Activated CD4-positive, alpha-beta T cell treated with anti-CD3 and anti-CD28 coated beads, Interleukin-2, amount 50 U/mL, for 24 hours (primary cell): ENCODE data around the gene ADRB2.

ENCODE experiments used
- DNase-seq, 2 donors: peaks; one replicate each; pipeline ENCODE4 v3.0.0-alpha.2; 2020; ENCODE audit warnings: low read depth in 1 of 2, low spot score in 1 of 2

ADRB2 gene

DNA sequence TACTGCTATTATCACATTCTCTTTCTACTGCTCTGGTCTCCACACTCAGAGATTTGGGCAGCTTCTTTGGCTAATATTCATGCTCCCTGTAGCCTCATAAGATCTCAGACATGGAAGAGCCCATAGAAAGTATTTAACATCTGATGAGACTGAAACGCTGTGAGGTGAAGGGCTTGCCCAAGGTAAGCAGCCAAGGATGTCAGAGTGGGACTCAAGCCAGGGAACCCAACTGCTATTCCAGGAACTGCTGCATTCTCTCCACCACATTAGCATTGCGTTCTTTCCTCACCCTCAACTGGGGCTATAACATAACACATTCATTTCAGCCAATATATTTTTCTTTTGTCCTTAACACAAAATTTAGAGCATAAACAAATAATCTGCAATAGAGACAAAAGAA is 3.8 kb downstream of the ADRB2 start:
- DNase-seq = no peak

DNA sequence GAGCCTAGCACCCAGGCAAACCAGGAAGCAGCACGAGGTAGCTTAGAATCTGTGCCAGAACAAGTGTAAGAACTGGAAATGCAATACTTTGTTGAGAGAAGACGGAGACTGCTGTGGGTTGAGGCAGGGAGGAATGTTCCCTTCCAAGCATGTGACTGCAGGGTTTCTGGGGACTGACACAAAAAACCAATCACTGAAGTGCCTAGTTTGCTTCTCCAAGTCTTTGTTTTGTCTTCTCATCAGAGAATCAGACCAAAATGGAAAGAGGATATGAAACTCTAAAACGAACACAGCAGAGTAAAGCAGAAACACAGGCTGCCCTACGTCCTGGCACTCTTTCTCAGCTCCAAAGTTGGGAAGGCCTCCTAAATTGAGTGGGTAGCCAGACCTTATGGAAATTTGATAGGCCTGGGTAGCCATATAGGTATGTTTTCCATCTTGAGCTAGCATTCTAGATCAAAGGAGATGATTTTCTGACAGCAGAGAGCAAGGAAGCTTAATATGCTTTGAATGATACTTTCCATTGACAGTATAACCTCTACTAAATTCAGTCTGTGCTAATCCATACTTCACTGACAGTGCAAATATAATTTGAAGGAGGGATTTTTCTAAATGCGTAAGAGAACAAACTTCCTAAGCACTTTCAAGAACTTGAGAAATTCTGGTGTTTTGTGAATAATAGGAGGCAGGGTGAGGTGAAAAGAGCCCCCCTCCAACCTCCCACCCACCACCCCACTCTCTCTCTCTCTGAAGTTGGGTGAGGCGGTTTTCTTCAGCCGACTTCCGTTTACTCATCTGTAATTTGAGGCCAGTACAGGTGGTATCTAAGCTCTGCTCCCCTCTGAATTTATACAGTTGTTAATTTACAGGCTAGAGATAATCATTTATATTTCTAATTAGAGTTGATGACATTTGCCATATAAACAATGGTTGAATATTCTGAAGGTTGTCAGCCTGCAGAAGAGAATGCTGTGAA is 5.5 kb downstream of the ADRB2 start:
- no peak for DNase-seq

DNA sequence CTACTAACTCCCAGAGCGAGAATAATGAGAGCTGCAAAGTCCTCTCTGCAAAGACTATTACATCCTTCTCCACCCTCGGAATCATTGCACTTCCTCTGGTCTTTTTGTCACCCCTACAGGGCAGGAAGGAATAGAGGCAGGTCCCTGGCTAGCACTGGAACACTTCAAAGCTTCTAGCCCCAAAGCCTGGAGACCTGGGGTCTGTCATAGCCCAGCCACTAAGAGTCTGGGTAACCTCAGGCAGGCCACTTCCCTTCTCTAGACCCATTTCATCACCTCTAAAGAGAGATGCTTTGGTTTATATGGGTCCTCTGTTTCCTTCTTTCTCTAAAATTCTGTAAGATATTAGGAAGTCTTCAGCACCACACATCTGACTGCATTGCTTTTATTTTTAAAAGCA is 6.7 kb downstream of the ADRB2 start:
- DNase-seq = no peak

DNA sequence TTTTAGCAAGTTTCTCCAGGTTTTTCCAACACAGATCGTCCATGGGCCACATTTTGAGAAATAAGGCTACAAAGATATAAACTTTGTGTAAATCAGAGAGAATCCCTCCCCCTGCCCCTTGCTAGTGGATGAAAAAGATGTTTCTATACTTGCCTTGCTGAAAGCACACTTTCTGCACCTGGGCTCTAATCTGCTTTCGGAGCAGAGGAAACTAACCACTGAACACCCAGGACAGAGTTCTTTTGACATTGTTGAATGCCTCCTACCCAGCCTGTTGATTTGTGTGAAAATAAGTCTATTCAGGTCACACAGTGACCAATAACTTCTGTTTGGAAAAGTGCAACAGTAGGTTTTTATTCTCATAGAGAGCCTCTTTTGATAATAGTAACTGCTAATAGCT is 7.5 kb downstream of the ADRB2 start:
- DNase-seq = no peak

DNA sequence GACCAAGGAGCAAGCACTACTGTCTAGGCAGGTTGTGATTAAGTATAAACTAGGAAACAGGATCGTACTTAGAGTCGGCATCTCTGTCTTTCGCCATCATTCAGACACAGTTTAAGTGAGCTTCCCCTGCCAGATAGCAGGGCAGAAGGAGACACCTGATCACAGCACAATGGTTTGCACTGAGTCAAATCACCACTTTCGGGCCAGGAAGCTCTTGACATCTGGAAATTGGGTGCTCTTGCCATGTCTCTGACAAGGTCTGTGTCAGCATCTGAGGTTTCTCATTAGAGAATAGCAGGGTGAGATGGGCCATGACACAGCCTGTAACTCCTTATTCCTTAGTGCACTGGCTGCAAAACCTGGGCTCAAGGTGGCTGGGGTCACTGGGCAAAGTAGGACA is 8.3 kb downstream of the ADRB2 start:
- no peak for DNase-seq

DNA sequence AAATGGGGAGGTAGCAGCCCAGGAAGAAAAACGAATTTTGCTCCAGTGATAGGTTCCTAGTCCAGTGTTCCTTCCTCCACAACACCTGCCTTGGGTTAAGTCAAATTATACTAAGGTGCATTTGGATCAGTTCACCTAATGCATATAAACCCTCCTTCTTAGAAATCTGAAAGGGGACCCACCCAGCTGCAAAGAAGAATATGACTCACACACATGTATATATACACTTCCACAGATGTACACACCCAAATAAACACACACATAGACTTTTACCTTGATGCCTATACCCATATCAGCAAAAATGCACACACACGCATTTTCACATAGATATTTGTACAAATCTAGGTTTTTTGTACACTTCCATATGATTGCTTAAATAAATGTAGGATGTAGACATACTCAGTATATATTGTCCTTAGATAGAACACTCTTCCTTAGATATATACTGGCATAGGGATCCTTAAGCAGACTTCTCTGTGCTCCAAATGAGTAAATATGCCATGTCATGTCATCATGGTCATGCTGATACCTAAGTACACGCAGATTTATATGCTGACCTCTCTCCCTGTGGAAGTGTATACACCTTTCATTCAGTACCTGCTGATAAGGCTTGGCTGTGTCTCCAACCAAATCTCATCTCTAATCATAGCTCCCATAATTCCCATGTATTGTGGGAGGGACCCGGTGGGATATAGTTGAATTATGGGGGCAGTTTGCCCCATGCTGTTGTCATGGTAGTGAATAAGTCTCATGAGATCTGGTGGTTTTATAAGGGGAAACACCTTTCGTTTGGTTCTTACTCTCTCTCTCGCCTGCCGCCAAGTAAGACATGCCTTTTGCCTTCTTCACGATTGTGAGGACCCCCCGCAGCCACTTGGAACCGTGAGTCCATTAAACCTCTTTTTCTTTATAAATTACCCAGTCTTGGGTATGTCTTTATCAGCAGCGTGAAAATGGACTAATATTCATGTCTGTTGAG is 10.2 kb downstream of the ADRB2 start:
- no peak for DNase-seq

DNA sequence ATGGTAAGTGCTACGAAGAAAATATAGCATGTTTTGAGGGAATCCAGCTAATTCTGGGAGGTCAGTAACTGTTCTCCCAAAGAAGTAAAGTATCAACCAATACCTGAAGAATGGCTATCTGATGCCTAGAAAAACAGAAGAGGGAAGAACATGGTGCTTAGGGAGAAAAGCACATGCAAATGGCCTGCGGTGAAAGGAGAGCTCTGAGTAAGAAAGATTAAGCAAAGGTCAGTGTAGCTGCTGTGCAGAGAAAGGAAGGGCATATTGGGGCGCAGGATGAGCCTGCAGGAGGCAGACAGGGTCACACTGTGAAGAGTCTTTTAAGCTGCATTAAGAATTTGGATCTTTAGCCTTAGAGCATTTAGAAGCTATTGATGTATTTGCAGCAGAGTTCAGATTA is 11.0 kb downstream of the ADRB2 start:
- no peak for DNase-seq

DNA sequence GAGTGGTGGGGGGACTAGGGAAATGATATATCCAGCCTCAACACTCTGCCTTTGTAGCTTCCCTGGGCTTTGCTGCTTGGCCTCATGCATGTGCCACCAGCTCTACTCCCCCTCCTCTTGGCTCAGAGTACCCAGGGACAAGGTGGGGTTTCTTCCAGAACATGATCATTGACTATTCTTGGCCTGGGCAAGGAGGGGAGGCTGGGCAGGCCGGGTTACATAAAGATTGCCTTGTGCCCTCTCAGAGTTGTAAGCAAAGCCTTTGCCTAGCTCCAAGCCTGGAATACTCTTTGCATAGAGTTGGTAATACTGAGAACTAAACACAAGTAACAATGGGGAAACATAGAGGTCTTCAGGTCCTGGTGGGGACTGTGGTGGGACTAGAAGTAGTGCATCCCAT is 11.9 kb downstream of the ADRB2 start:
- no peak for DNase-seq

DNA sequence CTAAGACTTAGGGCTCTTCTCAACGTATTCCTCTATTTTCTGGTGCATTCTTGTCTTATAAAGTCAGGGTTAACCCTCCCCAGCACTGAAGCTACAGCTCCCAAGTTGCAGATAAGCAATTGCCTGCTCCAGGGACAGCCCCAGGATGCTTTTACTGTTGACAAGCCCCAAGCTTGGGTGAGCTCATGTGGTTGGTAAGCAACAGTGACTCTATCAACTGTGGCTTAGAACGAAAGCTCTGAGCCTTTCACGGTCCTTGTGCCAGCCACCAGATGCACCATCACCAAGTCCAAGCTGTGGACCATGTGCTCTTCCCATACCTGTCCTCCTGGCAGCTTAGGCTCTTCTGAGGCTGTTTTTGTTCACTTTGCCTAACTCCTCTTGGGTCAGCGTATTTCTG is 13.5 kb downstream of the ADRB2 start:
- no peak for DNase-seq

DNA sequence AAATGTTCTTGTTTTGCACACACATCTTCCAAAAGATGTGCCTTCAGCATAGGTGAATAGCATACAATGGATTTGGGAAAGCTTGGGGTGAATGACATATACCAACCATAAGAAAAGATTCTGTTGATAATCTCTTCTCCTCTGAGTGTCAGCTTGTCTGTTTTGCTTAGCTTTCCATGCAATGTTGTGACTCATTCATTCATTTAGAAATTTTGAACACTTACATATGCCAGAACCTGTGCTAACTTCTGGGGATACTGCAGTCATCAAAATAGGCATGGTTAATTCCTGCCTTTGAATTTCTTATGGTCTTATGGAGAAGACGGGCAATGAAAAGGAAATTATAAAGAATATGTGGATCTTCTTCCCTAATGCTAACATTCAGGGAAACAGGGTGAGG is 14.1 kb downstream of the ADRB2 start:
- DNase-seq = no peak

DNA sequence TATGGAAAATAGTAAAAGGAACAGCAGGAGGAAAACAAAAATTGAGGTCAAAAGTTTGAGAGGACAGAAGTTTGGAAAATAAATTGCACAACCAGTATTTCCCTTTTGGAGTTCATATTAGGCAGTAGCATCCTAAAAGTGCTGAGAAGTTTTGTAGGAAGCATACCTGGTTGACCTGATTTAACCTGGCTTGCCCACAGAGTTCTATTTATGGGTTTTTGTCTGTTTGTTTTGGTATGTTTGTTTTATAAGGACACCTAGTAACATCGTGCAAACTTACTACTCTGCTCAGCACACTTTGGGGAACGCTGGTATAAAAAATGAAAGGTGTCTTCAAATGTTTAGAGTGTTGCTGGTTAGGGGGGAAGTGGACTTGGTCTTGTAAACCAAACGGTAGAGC is 15.1 kb downstream of the ADRB2 start:
- DNase-seq = no peak

DNA sequence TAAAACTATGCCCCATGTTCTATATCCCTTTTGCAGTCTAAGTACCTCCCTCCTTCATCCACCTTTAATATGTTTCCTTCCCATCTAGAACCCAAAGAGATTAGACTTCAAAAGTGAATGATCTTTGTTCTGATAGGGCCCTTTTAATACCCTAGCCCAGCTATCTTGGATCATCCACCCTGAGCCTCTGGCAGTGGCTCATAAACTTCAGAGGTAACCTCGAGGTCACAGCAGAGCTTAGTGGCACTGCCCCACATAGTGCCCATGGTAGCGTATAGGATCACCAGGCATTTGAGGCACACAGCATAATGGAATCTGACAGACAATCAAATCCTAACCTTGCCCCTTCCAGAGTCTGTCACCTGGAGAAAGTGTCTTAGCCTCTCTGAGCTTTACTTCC is 15.8 kb downstream of the ADRB2 start:
- no peak for DNase-seq

DNA sequence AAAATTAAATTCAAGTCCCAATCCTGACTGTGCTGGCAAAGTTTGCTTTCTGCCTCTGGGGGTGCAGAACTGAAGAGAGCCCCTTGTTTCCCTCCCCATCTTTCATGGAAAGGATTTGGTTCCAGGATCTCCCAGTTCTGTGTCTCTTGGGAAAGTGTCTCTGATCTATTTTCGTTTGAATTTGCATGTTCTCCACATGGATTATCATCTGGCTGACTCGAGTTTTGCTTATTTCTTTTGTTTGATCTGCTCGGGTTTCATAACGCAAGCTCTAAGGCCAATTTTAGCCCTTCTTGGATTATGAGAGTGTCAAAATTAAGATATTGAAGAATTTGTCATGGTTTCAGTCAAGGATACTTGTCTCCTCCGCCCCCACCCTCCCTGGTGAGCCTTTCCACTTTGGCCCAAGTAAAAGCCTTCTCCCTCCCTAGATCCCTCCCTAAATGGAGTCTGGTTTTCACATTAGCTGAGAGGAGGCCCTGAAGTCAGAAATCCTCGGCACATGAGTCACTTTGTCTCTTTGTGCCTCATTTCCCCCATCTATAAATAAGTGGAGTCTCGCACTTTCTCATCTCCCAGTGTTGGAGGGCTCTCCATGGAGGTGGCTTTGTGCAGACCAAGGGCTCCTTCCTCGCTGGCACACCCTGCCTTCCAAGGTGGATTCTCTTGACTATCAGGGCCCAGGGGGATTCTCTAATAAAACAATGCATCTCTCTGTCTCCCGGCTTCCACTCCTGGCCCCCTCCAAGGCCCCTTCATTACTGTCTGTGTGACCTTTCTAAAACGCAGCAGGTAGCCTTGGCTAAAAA is 17.3 kb downstream of the ADRB2 start:
- no peak for DNase-seq

DNA sequence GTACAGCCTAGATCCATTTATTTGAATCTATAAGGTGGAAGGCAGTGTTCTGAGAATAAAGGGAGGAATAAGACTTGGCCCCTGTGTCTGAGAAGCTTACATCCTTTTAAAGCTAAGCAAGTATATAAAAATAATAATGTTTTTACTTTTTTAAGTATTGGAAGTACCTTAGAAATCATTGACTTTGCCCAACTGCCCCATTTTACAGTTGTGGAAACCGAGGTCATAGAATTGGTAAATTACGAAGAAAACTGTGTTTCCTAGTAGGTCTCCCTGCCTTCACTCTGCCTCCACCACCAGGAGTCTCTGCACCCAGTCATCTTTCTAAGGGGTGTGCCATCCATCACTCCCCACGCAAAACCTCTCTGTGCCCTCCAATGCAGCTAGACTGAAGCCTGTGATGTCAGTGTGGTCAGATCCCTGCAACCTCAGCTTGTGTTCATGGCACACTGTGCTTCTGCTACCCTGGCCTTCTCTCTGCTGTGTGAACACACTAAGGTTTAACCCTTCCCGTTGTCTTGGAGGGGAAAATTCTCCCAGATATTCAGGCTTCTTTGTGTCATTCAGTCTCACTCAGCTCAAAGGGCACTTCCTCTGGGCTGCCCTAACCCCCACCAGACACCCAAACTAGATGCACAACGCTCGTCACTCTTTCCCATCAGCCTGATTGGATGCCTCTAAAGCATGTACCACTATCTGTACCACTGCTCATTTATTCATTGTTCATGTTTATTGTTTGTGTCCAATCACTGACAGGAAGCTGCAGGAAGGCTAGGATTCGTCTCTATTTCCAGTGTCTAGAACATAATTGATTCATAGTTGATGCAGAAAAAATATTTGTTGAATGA is 18.2 kb downstream of the ADRB2 start:
- no peak for DNase-seq

DNA sequence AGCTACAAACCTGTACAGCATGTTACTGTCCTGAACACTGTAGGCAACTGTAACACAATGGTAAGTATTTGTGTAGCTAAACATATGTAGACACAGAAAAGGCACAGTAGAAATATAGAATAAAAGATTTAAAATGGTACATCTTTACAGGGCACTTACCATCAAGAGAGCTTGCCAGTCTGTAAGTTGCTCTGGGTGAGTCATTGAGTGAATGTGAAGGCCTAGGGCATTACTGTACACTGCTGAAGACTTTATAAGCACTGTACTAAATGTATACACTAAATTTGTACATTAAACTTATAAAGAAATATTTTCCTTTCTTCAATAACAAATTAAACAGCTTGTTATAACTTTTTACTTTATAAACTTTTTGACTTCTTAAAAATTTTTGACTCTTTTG is 20.5 kb downstream of the ADRB2 start:
- no peak for DNase-seq

DNA sequence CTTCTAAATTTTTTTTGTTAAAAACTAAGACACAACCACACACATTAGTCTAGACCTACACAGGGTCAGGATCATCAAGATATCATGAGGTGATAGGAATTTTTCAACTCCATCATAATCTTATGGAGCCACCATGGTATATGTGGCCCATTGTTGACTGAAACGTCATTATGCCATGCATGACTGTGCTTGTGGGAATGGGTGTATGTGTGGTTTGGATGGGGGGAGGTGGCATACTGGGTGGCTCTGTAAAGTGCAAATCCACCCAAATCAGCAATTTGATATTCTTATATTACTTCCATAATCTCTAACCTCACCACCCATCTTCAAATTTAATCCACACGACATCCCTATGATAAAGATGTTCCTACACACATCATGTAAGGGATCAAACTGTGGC is 21.0 kb downstream of the ADRB2 start:
- DNase-seq = no peak

DNA sequence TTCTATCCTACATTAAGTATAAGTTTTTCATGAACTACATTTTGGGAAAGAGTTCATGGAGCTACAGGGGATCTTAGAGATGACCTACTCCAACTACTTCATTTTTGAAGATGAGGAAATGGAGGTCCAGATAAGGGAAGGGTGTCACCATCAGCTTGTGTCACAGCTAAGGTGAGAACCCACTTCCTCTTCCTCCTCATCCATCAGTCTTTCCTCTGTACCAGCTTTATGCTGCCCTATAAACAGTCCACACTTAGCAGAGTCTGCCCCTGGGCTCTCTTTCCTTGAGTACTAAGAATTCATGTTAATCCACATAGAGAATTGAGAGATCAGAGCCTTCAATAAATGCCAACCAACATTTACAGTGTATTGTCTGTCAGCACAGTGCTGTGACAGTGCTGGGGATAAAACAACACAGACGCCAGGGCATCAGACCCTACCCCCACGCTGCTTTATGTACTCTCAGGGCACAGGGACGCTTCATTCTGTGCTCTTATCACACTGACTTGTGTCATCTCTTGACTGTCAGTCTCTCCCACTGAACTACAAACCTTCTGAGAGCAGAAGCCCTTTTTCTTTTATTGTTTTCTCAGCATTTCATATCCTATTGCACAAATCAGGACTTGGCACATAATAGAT is 22.1 kb downstream of the ADRB2 start:
- no peak for DNase-seq

DNA sequence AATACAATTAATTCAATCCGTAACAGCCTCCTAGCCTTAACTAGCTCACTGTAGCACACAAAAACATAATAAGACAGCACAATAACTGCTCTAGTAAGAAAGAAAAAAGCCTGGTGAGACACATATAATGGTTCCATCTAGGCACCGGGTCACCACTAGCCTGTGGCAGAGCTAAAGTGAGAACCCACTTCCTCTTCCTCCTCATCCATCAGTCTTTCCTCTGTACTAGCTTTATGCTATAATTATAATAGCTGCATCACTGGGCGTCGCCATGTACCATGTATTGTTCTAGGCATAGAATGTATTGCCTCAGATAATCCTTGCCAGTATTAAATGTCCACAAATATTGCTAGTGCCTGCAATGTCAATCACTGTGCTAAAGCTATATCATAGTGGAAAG is 23.1 kb downstream of the ADRB2 start:
- DNase-seq = no peak

DNA sequence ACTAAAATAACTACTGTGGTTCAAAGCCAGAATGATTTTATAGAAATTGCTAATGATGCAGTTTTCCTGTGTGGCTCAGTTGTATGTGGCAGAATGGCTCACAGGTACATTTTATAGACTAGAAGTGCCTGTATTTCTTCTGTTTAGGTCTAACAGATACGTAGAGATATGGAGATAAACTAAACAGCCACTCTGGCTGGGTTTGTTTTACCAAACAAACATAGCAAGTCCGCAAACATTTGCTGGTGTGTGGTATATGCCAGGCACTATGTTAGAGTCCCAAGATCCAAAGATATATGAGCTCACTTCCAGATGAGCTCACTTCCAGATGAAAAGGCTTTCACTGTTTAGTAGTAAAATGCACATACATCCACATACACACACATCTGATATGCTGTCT is 24.4 kb downstream of the ADRB2 start:
- DNase-seq = no peak

DNA sequence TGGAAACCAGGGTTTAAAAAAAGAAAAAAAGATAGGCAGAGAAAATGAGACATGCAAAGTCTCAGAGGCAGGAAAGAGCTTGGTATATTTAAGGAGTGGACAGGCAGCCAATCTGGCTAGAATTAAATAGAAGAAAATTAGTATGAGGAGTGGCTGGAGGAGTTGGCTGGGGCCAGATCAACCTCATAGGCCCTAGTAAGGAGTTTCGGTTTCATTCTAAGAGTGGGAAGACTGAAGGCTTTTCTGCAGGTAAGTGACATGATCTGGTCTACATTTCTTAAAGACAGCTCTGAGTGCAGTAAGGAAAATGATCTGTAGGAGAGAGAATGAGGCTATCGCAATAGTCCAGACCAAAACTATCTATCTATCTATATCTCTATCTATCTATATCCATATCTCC is 27.5 kb downstream of the ADRB2 start:
- no peak for DNase-seq
